OCI-LY7 (cell line): ENCODE measurements around the gene VWA5B1.

Experiments used
- EZH2phosphoT487 ChIP-seq: fragments of 200-600 bp; sonication (generic); IDR thresholded peaks from 2 replicates; pipeline ENCODE4 v1.6.1; 2018; ENCODE audit warnings: low read depth, borderline replicate concordance, mild to moderate bottlenecking, mixed run types, antibody characterized with exemption, low read length, moderate library complexity, mixed read lengths
- TF ChIP-seq, protein P1 (sequence below): fragments of 200-600 bp; sonication (generic); conservative IDR thresholded peaks from 2 replicates; pipeline ENCODE4 v1.5.1; 2014; ENCODE audit warnings: mild to moderate bottlenecking, antibody characterized with exemption, low read length, moderate library complexity, mixed read lengths

DNA sequence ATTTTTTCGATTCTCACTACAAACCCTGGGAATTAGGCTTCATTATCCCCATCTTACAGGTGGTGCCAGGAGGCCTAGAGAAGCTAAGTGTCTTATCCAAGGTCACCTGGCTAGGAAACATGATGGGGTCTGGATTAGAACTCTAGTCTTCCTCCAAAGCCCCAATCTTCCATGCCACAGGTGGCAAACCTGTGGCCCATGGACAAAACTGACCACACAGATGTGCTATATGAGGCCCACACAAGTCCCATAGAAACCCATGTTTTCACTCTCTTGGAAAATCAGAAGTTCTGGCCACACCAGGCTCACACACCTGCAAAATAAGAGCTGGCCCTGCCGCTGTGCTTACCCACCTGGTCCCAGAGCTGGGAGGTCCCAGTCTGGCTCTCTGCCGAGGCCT, 21.6 kb downstream of the VWA5B1 start:
- TF ChIP-seq, protein P1, sequence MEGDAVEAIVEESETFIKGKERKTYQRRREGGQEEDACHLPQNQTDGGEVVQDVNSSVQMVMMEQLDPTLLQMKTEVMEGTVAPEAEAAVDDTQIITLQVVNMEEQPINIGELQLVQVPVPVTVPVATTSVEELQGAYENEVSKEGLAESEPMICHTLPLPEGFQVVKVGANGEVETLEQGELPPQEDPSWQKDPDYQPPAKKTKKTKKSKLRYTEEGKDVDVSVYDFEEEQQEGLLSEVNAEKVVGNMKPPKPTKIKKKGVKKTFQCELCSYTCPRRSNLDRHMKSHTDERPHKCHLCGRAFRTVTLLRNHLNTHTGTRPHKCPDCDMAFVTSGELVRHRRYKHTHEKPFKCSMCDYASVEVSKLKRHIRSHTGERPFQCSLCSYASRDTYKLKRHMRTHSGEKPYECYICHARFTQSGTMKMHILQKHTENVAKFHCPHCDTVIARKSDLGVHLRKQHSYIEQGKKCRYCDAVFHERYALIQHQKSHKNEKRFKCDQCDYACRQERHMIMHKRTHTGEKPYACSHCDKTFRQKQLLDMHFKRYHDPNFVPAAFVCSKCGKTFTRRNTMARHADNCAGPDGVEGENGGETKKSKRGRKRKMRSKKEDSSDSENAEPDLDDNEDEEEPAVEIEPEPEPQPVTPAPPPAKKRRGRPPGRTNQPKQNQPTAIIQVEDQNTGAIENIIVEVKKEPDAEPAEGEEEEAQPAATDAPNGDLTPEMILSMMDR = no peak
- no peak for TF ChIP-seq EZH2phosphoT487
